Small intestine (tissue), 7 donors: ENCODE measurements around the gene SEC14L1. TPM values are rescaled to one million over a fixed set of nuclear protein-coding genes. Genes with fewer than 3 reads are reported as not detected.

Experiments used
- DNase-seq, 2 donors: peaks; one replicate each; pipeline versions ENCODE4 v3.0.0 to v3.0.0-alpha.2; 2013
- FAIRE-seq: peaks from 2 replicates; lab custom pipeline; 2012; peaks lifted over from hg19 to GRCh38; lab: Jason Lieb, UNC
- H3K27ac ChIP-seq, 3 donors: one replicate each; pipeline ENCODE4 v1.5.1; 2013; ENCODE audit warnings: low read length in 2 of 3, mild to moderate bottlenecking in 2 of 3, control low read depth in 1 of 3, inconsistent platforms in 1 of 3, low read depth in 1 of 3, moderate library complexity in 1 of 3
- H3K27me3 ChIP-seq, 3 donors: one replicate each; pipeline ENCODE4 v1.6.1; 2013; ENCODE audit warnings: low read length in 3 of 3, inconsistent platforms in 1 of 3; ENCODE audit not compliant: control insufficient read depth in 3 of 3, insufficient read depth in 3 of 3
- H3K36me3 ChIP-seq, 3 donors: one replicate each; pipeline ENCODE4 v1.6.1; 2013; ENCODE audit warnings: low read length in 3 of 3, inconsistent platforms in 1 of 3, low read depth in 1 of 3, mild to moderate bottlenecking in 1 of 3, moderate library complexity in 1 of 3; ENCODE audit not compliant: control insufficient read depth in 3 of 3, insufficient read depth in 2 of 3
- H3K4me1 ChIP-seq, 3 donors: one replicate each; pipeline ENCODE4 v1.6.1; 2013; ENCODE audit warnings: low read length in 2 of 3, inconsistent platforms in 1 of 3, low read depth in 1 of 3, mild to moderate bottlenecking in 1 of 3, moderate library complexity in 1 of 3; ENCODE audit not compliant: control insufficient read depth in 3 of 3, insufficient read depth in 2 of 3
- H3K4me3 ChIP-seq, 3 donors: one replicate each; pipeline ENCODE4 v1.5.1; 2013; ENCODE audit warnings: low read length in 3 of 3, control low read depth in 1 of 3, inconsistent platforms in 1 of 3, low read depth in 1 of 3, mild to moderate bottlenecking in 1 of 3, moderate library complexity in 1 of 3
- H3K9me3 ChIP-seq, 2 donors: one replicate each; pipeline ENCODE4 v1.6.1; 2013; ENCODE audit warnings: low read depth in 1 of 2, low read length in 1 of 2; ENCODE audit not compliant: control insufficient read depth in 2 of 2, insufficient read depth in 1 of 2
- WGBS, 3 donors: extraction: QIAGEN DNeasy Blood & Tissue Kit; methylation state at CpG; one replicate each; pipeline ENCODE4 v1.1.7; 2013; 5-methylcytosine and 5-hydroxymethylcytosine counted together
- polyA plus RNA-seq, 4 donors: library from polyadenylated mRNA; stranded (reverse) in 3 of 4; unstranded in 1 of 4; fragments of 200-250 nt in 3 of 4; fragments of 120-200 nt in 1 of 4; gene quantifications; one replicate each; pipeline versions ENCODE4 v1.2.1 to v1.2.3, GENCODE V29; 2013
- donor health status: healthy with polysubstance abuse.
- donor health status: control.
- donor health status: control.
- donor health status: Bipolar disorder and iron deficiency.
- donor health status: healthy.

The SEC14L1 gene
- polyA plus RNA-seq, 4 donors, result 14.5 to 27.4 (median 20.7) TPM

GRCh38 chr17:77178563-77178962 lies 37.8 kb downstream of the SEC14L1 start:
- H3K27me3 ChIP-seq, result no peaks in the 10 kb centered on the region
- FAIRE-seq, result no peak
- WGBS, 3 donors, result 88 to 93% (median 92%) methylated on average over 14 of the region's 14 CpGs
- no peak overlapping the region for H3K27ac ChIP-seq
- H3K4me1 ChIP-seq, result peaks cover 0 to 8% (median 5%) of the 10 kb centered on the region in 3 donors
- H3K9me3 ChIP-seq, result peaks cover 1 to 21% of the 10 kb centered on the region in 2 donors
- H3K4me3 ChIP-seq, result no peak overlapping the region
- DNase-seq, result no peak
- H3K36me3 ChIP-seq, result peaks cover 0 to 11% (median 5%) of the 10 kb centered on the region in 3 donors

- peaks cover 0 to 8% (median 5%) of the 10 kb centered on the region in 3 donors for H3K4me1 ChIP-seq
- no peaks in the 10 kb centered on the region for H3K9me3 ChIP-seq
- no peak overlapping the region for H3K4me3 ChIP-seq
- no peak for FAIRE-seq
- no peak for DNase-seq
- peaks cover 0 to 3% (median 0%) of the 10 kb centered on the region in 3 donors for H3K36me3 ChIP-seq
- H3K27ac ChIP-seq, result no peak overlapping the region
- WGBS, 3 donors, result 77 to 89% (median 85%) methylated on average over 16 of the region's 16 CpGs
- no peaks in the 10 kb centered on the region for H3K27me3 ChIP-seq
Observed at GRCh38 chr17:77180503-77181357, 40.0 kb downstream of the SEC14L1 start.

- WGBS, 3 donors, result 72 to 76% (median 75%) methylated on average over 16 of the region's 16 CpGs
- H3K9me3 ChIP-seq, result no peaks in the 10 kb centered on the region
- peak overlapping the region in 1 of 3 donors; percentile 45 for H3K27ac ChIP-seq
- FAIRE-seq, result no peak
- no peak overlapping the region for H3K4me3 ChIP-seq
- peaks cover 0 to 7% (median 0%) of the 10 kb centered on the region in 3 donors for H3K36me3 ChIP-seq
- H3K4me1 ChIP-seq, result peaks cover 0 to 11% (median 8%) of the 10 kb centered on the region in 3 donors
- H3K27me3 ChIP-seq, result no peaks in the 10 kb centered on the region
- no peak for DNase-seq
Observed at GRCh38 chr17:77182205-77183172, 41.7 kb downstream of the SEC14L1 start.

- no peak overlapping the region for H3K27ac ChIP-seq
- no peak overlapping the region for H3K4me3 ChIP-seq
- FAIRE-seq (no peak), DNase-seq (no peak)
- H3K4me1 ChIP-seq, result peaks cover 0 to 11% (median 8%) of the 10 kb centered on the region in 3 donors
- no peaks in the 10 kb centered on the region for H3K9me3 ChIP-seq
- peaks cover 0 to 4% (median 0%) of the 10 kb centered on the region in 3 donors for H3K36me3 ChIP-seq
- WGBS, 3 donors, result 67 to 78% (median 77%) methylated on average over 4 of the region's 4 CpGs
- no peaks in the 10 kb centered on the region for H3K27me3 ChIP-seq
Observed at GRCh38 chr17:77184474-77184873, 43.7 kb downstream of the SEC14L1 start.

GRCh38 chr17:77185137-77185536 lies 44.4 kb downstream of the SEC14L1 start:
- FAIRE-seq (no peak), DNase-seq (no peak)
- Histone ChIP-seq H3K27ac (no peak overlapping the region), H3K27me3 (no peaks in the 10 kb centered on the region), H3K9me3 (no peaks in the 10 kb centered on the region), H3K4me1 (peaks cover 0 to 11% (median 8%) of the 10 kb centered on the region in 3 donors), H3K36me3 (peaks cover 0 to 4% (median 0%) of the 10 kb centered on the region in 3 donors), H3K4me3 (no peak overlapping the region)
- 70 to 81% (median 76%) methylated on average over 7 of the region's 7 CpGs for WGBS, 3 donors

- Histone ChIP-seq H3K27ac (peak overlapping the region in 1 of 3 donors; percentile 25), H3K36me3 (peaks cover 0 to 9% (median 0%) of the 10 kb centered on the region in 3 donors), H3K9me3 (no peaks in the 10 kb centered on the region), H3K4me3 (no peak overlapping the region), H3K4me1 (peaks cover 0 to 11% (median 8%) of the 10 kb centered on the region in 3 donors), H3K27me3 (no peaks in the 10 kb centered on the region)
- WGBS, 3 donors, result 70 to 89% (median 71%) methylated on average over 13 of the region's 13 CpGs
- FAIRE-seq, result no peak
- no peak for DNase-seq
Observed at GRCh38 chr17:77186141-77186604, 45.4 kb downstream of the SEC14L1 start.

- DNase-seq (no peak), FAIRE-seq (no peak)
- Histone ChIP-seq H3K9me3 (no peaks in the 10 kb centered on the region), H3K36me3 (peaks cover 0 to 22% (median under 1%) of the 10 kb centered on the region in 3 donors), H3K4me1 (peaks cover 0 to 6% (median 0%) of the 10 kb centered on the region in 3 donors), H3K4me3 (peak overlapping the region in 1 of 3 donors; percentile 16), H3K27me3 (no peaks in the 10 kb centered on the region), H3K27ac (no peak overlapping the region)
- 68 to 86% (median 76%) methylated on average over 17 of the region's 17 CpGs for WGBS, 3 donors
Observed at GRCh38 chr17:77188084-77189066, 47.6 kb downstream of the SEC14L1 start.
